Measurements from ENCODE around the gene TBCB.
"Not testable (repeated sequence)": the region's sequence is repeated elsewhere in the genome, so short reads cannot be mapped to it uniquely, and the experiment has no call there.

TBCB gene

GRCh38 chr19:36116344-36116637 lies 1.0 kb downstream of the TBCB start:
- TF ChIP-seq CTCF (IDR thresholded peaks at IDR 0.05): no peak
- peak overlapping the region; percentile 60 to 95 for H3K27ac ChIP-seq
- peak overlapping the region; percentile 85 for H3K4me3 ChIP-seq
- no peak for DNase-seq (ENCODE audit: low spot score)

DNA sequence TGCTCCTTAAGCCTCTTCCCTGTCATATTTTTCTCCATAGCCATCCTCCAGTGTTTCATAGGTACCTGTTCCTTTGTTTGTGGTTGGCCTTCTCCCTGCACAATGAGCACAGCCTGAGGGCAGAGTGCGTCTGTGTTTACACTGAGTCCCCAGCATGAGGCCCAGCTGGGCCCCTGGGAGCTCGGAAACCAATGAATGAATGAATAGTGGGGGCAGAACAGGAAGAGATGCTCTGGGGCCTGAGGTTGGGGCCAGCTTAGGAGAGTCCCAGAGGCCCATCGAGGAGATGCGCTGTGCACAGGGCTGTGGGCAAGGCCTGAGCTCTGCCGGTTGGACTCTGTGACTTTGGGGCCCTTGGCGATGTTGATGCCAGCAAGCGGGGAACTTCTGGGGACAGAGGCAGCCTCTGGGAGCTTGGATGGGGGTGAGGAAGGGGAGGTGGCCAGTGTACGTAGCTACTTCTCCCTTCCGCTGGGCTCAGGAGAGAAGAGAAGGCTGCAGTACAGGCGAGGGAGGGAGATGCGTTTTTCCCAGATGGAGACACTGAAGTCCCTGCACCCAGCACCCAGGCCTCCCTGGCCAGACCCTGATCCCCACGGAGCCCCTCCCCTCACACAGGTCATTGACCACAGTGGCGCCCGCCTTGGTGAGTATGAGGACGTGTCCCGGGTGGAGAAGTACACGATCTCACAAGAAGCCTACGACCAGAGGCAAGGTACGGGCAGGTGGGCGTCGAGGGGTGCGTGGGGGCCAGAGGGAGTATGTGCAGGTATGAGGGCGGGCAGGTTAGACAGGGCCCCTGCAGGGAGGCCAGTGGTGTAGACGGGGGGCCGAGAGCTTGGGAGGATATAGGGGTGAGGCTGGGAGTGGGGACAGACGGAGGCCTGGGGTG lies 5.1 kb downstream of the TBCB start:
- Histone ChIP-seq H3K4me3 (no peak overlapping the region), H3K27ac (no peak overlapping the region)
- no peak for DNase-seq (ENCODE audit: low spot score)
- TF ChIP-seq CTCF (IDR thresholded peaks at IDR 0.05): no peak

- Histone ChIP-seq H3K4me3 (no peak overlapping the region), H3K27ac (no peak overlapping the region)
- no peak for DNase-seq (ENCODE audit: low spot score)
- TF ChIP-seq CTCF (IDR thresholded peaks at IDR 0.05): no peak
Observed at GRCh38 chr19:36120984-36121358, 5.7 kb downstream of the TBCB start.

DNA sequence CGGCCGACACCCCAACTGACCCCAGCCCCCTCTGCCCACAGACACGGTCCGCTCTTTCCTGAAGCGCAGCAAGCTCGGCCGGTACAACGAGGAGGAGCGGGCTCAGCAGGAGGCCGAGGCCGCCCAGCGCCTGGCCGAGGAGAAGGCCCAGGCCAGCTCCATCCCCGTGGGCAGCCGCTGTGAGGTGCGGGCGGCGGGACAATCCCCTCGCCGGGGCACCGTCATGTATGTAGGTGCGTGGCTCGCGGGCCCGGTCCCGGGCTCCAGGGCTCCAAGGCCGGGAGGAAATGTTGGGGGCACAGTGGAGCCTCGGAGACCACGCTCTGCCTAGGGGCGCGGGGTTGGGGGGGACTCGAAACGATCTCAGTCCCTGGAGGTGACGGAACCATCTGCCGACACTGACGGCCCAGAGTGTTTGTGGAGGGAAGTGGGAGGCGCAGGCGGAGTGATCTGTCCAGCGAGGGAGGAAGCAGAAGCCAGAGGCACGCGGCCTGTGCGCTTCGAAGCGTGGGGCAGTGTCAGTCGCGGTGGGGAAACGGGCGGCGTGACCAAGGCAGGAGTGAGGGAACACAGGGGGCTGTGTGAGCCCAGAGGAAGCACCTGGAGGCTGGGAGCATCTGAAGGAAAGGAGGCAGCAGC lies 6.3 kb downstream of the TBCB start:
- DNase-seq (ENCODE audit: low spot score): no peak
- TF ChIP-seq CTCF (IDR thresholded peaks at IDR 0.05): no peak
- Histone ChIP-seq H3K27ac (no peak overlapping the region), H3K4me3 (no peak overlapping the region)

DNA sequence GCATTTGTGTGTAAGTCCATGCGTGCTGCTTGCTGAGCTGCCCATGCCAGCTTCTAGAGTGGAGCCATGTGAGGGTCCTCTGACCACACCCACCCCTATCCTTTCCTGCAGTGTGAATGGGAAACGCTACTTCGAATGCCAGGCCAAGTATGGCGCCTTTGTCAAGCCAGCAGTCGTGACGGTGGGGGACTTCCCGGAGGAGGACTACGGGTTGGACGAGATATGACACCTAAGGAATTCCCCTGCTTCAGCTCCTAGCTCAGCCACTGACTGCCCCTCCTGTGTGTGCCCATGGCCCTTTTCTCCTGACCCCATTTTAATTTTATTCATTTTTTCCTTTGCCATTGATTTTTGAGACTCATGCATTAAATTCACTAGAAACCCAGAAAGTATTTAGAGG lies 10.3 kb downstream of the TBCB start:
- Histone ChIP-seq H3K27ac (no peak overlapping the region), H3K4me3 (no peak overlapping the region)
- no peak for TF ChIP-seq CTCF (IDR thresholded peaks at IDR 0.05)
- no peak for DNase-seq (ENCODE audit: low spot score)

- H3K4me3 ChIP-seq: peak overlapping the region; percentile 67
Observed at GRCh38 chr19:36128392-36128736, 13.1 kb downstream of the TBCB start.

DNA sequence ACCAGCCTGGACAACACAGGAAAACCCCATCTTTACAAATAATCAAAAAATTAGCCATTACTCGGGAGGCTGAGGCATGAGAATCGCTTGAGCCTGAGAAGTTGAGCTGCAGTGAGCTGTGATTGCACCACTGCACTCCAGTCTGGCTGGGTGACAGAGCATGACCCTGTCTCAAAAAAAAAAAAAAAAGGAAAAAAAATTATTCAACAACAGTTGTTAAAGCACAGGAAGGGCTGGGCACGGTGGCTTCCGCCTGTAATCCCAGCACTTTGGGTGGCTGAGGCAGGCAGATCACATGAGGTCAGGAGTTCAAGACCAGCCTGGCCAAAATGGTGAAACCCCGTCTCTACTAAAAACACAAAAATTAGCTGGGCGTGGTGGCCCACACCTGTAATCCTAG lies 16.0 kb downstream of the TBCB start:
- not testable (repeated sequence) for H3K27ac ChIP-seq; H3K4me3 ChIP-seq; DNase-seq (ENCODE audit: low spot score)

More at GRCh38 chr19:36128392-36128736, 13.1 kb downstream of the TBCB start:
- peak overlapping the region; percentile 89 to 90 for H3K27ac ChIP-seq
- TF ChIP-seq CTCF (IDR thresholded peaks at IDR 0.05): no peak
- DNase-seq (ENCODE audit: low spot score): no peak

GRCh38 chr19:36134867-36135266 lies 19.6 kb downstream of the TBCB start:
- H3K27ac ChIP-seq; H3K4me3 ChIP-seq; DNase-seq (ENCODE audit: low spot score): not testable (repeated sequence)

Measured in coronary artery (tissue), 2 donors.